ENCODE measurements around the gene TMEM120B.

DNA sequence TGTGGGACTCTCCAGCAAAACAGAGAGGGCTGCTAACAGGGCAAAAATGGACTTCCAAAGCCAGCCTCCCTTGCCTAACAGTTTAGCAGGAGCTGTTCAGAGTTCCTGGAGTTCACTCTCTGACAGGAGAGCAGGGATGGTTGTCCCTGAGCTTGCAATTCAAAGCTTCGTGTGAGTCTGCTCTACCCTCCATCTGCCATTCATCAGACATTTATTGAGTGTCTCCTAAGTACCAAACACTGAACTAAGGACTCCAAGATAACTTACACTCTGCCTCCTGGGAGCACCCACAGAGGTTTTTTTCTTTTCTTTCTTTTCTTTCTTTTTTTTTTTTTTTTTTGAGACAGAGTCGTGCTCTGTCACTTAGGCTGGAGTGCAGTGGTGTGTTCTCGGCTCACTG lies 52.3 kb downstream of the TMEM120B start:
- TF ChIP-seq, protein P1, sequence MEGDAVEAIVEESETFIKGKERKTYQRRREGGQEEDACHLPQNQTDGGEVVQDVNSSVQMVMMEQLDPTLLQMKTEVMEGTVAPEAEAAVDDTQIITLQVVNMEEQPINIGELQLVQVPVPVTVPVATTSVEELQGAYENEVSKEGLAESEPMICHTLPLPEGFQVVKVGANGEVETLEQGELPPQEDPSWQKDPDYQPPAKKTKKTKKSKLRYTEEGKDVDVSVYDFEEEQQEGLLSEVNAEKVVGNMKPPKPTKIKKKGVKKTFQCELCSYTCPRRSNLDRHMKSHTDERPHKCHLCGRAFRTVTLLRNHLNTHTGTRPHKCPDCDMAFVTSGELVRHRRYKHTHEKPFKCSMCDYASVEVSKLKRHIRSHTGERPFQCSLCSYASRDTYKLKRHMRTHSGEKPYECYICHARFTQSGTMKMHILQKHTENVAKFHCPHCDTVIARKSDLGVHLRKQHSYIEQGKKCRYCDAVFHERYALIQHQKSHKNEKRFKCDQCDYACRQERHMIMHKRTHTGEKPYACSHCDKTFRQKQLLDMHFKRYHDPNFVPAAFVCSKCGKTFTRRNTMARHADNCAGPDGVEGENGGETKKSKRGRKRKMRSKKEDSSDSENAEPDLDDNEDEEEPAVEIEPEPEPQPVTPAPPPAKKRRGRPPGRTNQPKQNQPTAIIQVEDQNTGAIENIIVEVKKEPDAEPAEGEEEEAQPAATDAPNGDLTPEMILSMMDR (IDR thresholded peaks at IDR 0.05), result no peak
- TF ChIP-seq POLR2A (IDR thresholded peaks at IDR 0.05), result no peak
